H9 (cell line): Measurements from ENCODE around the gene C16orf87. TPM values are rescaled to one million over a fixed set of nuclear protein-coding genes. Genes with fewer than 3 reads are reported as not detected.
A peak's percentile ranks its signal among the peaks of the same experiment; 100 is the strongest.

Experiments used
- DNase-seq: peaks from one replicate; pipeline ENCODE4 v3.0.0-alpha.2; 2017
- H2AFZ ChIP-seq: one replicate; pipeline ENCODE4 v1.6.1; 2013; ENCODE audit warnings: mild to moderate bottlenecking, low read length, control low read depth, moderate library complexity
- H2AK5ac ChIP-seq: 2 replicates; pipeline ENCODE4 v1.6.1; 2013; ENCODE audit warnings: low read length, control low read depth, mixed read lengths; ENCODE audit not compliant: insufficient read length
- H2BK120ac ChIP-seq: one replicate; pipeline ENCODE4 v1.6.1; 2013; ENCODE audit warnings: low read depth, mild to moderate bottlenecking, low read length, control low read depth, inconsistent platforms; ENCODE audit not compliant: poor library complexity, severe bottlenecking
- H2BK12ac ChIP-seq: 2 replicates; pipeline ENCODE4 v1.6.1; 2013; ENCODE audit warnings: low read length, control low read depth, mixed read lengths, low read depth; ENCODE audit not compliant: insufficient read length
- H2BK15ac ChIP-seq: 2 replicates; pipeline ENCODE4 v1.6.1; 2013; ENCODE audit warnings: low read depth, low read length, control low read depth
- H2BK20ac ChIP-seq: one replicate; pipeline ENCODE4 v1.6.1; 2013; ENCODE audit warnings: low read depth, mild to moderate bottlenecking, low read length, control low read depth, inconsistent platforms; ENCODE audit not compliant: poor library complexity, severe bottlenecking
- H2BK5ac ChIP-seq: 2 replicates; pipeline ENCODE4 v1.6.1; 2013; ENCODE audit warnings: low read length, control low read depth, mixed read lengths; ENCODE audit not compliant: insufficient read length
- H3K14ac ChIP-seq: 2 replicates; pipeline ENCODE4 v1.6.1; 2013; ENCODE audit warnings: low read length, control low read depth; ENCODE audit not compliant: insufficient read depth
- H3K18ac ChIP-seq: 2 replicates; pipeline ENCODE4 v1.6.1; 2013; ENCODE audit warnings: low read depth, mild to moderate bottlenecking, mixed read lengths, low read length, control low read depth; ENCODE audit not compliant: insufficient read length
- H3K23ac ChIP-seq: 2 replicates; pipeline ENCODE4 v1.6.1; 2013; ENCODE audit warnings: low read length, control low read depth, mixed read lengths, low read depth; ENCODE audit not compliant: insufficient read length
- H3K23me2 ChIP-seq: 2 replicates; pipeline ENCODE4 v1.6.1; 2013; ENCODE audit warnings: low read depth, mild to moderate bottlenecking, mixed read lengths, low read length, control low read depth; ENCODE audit not compliant: insufficient read length, poor library complexity, severe bottlenecking
- H3K27ac ChIP-seq: 2 replicates; pipeline ENCODE4 v1.5.1; 2013; ENCODE audit warnings: low read length, control low read depth, mixed read lengths, low read depth; ENCODE audit not compliant: insufficient read length
- H3K27me3 ChIP-seq: 2 replicates; pipeline ENCODE4 v1.6.1; 2013; ENCODE audit warnings: low read length, control low read depth, inconsistent platforms; ENCODE audit not compliant: insufficient read depth
- H3K4ac ChIP-seq: 2 replicates; pipeline ENCODE4 v1.6.1; 2013; ENCODE audit warnings: low read depth, mild to moderate bottlenecking, control low read depth, inconsistent platforms, low read length, moderate library complexity
- H3K4me1 ChIP-seq: 2 replicates; pipeline ENCODE4 v1.6.1; 2013; ENCODE audit warnings: low read length, control low read depth, inconsistent platforms; ENCODE audit not compliant: insufficient read depth
- H3K4me2 ChIP-seq: 2 replicates; pipeline ENCODE4 v1.6.1; 2013; ENCODE audit warnings: low read length, control low read depth, mixed read lengths; ENCODE audit not compliant: insufficient read length, insufficient read depth
- H3K56ac ChIP-seq: 2 replicates; pipeline ENCODE4 v1.6.1; 2013; ENCODE audit warnings: low read depth, mild to moderate bottlenecking, mixed read lengths, low read length, control low read depth; ENCODE audit not compliant: insufficient read length
- H3K79me1 ChIP-seq: 2 replicates; pipeline ENCODE4 v1.6.1; 2013; ENCODE audit warnings: low read depth, mild to moderate bottlenecking, moderate library complexity, low read length, control low read depth, inconsistent platforms; ENCODE audit not compliant: insufficient read depth, poor library complexity, severe bottlenecking
- H3K79me2 ChIP-seq: 2 replicates; pipeline ENCODE4 v1.6.1; 2013; ENCODE audit warnings: low read length, control low read depth, inconsistent platforms; ENCODE audit not compliant: insufficient read depth
- H3K9ac ChIP-seq: 2 replicates; pipeline ENCODE4 v1.6.1; 2013; ENCODE audit warnings: low read length, control low read depth, mixed read lengths; ENCODE audit not compliant: insufficient read length; ENCODE audit errors: extremely low read depth
- H3K9me3 ChIP-seq: one replicate; pipeline ENCODE4 v1.6.1; 2013; ENCODE audit warnings: low read depth, low read length, inconsistent platforms; ENCODE audit not compliant: control insufficient read depth
- H3T11ph ChIP-seq: one replicate; pipeline ENCODE4 v1.6.1; 2013; ENCODE audit warnings: mild to moderate bottlenecking, low read length, control low read depth, inconsistent platforms
- H4K20me1 ChIP-seq: one replicate; pipeline ENCODE4 v1.6.1; 2013; ENCODE audit not compliant: control insufficient read depth, insufficient read length, insufficient read depth
- H4K5ac ChIP-seq: 2 replicates; pipeline ENCODE4 v1.6.1; 2013; ENCODE audit warnings: low read depth, mild to moderate bottlenecking, mixed read lengths, low read length, control low read depth; ENCODE audit not compliant: insufficient read length
- H4K8ac ChIP-seq: replicated peaks from 2 replicates; pipeline ENCODE4 v1.6.1; 2013; ENCODE audit warnings: low read length, control low read depth, mixed read lengths, low read depth; ENCODE audit not compliant: insufficient read length
- H4K91ac ChIP-seq: 2 replicates; pipeline ENCODE4 v1.6.1; 2013; ENCODE audit warnings: low read depth, mild to moderate bottlenecking, moderate library complexity, mixed read lengths, low read length, control low read depth; ENCODE audit not compliant: insufficient read length
- H3K27ac Mint-ChIP-seq, 3 experiments: 2 replicates in 2 of 3; 3 replicates in 1 of 3; pipeline ENCODE4 v1.8.0; 2020 to 2021; ENCODE audit warnings: mixed read lengths in 3 of 3, mild to moderate bottlenecking in 1 of 3, moderate library complexity in 1 of 3
- H3K27me3 Mint-ChIP-seq: 2 replicates; pipeline ENCODE4 v1.8.0; 2021; ENCODE audit warnings: low read depth, mild to moderate bottlenecking, moderate library complexity, mixed read lengths
- H3K36me3 Mint-ChIP-seq, 3 experiments: 2 replicates in 2 of 3; 3 replicates in 1 of 3; pipeline ENCODE4 v1.8.0; 2020 to 2021; ENCODE audit warnings: low read depth in 3 of 3, mixed read lengths in 3 of 3; ENCODE audit not compliant: insufficient read depth in 1 of 3
- H3K4me1 Mint-ChIP-seq, 2 experiments: 2 replicates each; pipeline ENCODE4 v1.8.0; 2020; ENCODE audit warnings: mixed read lengths in 2 of 2
- H3K4me3 Mint-ChIP-seq, 2 experiments: 2 replicates in 1 of 2; 3 replicates in 1 of 2; pipeline ENCODE4 v1.8.0; 2020 to 2021; ENCODE audit warnings: mild to moderate bottlenecking in 2 of 2, mixed read lengths in 2 of 2, moderate library complexity in 1 of 2
- H3K9me3 Mint-ChIP-seq, 2 experiments: 2 replicates in 1 of 2; 3 replicates in 1 of 2; pipeline ENCODE4 v1.8.0; 2020; ENCODE audit warnings: mild to moderate bottlenecking in 2 of 2, mixed read lengths in 2 of 2, moderate library complexity in 1 of 2
- CTCF ChIP-seq: fragments of 200-600 bp; sonication (generic); conservative IDR thresholded peaks from 3 replicates; pipeline ENCODE4 v1.8.0; 2021; ENCODE audit warnings: antibody characterized with exemption, mild to moderate bottlenecking
- WGBS: extraction: QIAGEN DNeasy Blood & Tissue Kit; methylation state at CpG from one replicate; pipeline ENCODE4 v1.1.7; 2013; ENCODE audit warnings: missing lambda C conversion rate, low lambda C conversion rate, mixed read lengths; ENCODE audit not compliant: insufficient read length; ENCODE audit errors: extremely low coverage; 5-methylcytosine and 5-hydroxymethylcytosine counted together
- total RNA-seq: library from RNA; stranded (reverse); gene quantifications from 2 replicates; pipeline ENCODE4 v1.2.1, GENCODE V29; 2021

The C16orf87 gene
- total RNA-seq, 1 experiment from 2014 or later, result 16.7 TPM

- Histone ChIP-seq H2AK5ac (no peak overlapping the region), H3K4me2 (no peak overlapping the region), H2BK20ac (no peak overlapping the region), H3K23ac (no peak overlapping the region), H4K91ac (no peak overlapping the region), H4K20me1 (no peaks in the 10 kb centered on the region), H2BK120ac (no peak overlapping the region), H2BK12ac (no peak overlapping the region), H4K5ac (no peak overlapping the region), H3K79me1 (no peaks in the 10 kb centered on the region), H2AFZ (no peak overlapping the region), H4K8ac (no peak overlapping the region), H3K27me3 (no peaks in the 10 kb centered on the region), H3K56ac (no peak overlapping the region), H3K9ac (no peak overlapping the region), H3K23me2 (no peaks in the 10 kb centered on the region), H3K18ac (no peak overlapping the region), H2BK15ac (no peak overlapping the region), H3T11ph (no peak overlapping the region), H3K14ac (no peak overlapping the region), H3K27ac (no peak overlapping the region), H3K4ac (no peak overlapping the region), H3K9me3 (no peaks in the 10 kb centered on the region), H2BK5ac (no peak overlapping the region), H3K4me1 (0 out of 2 replicates have a peak, but pooled peaks cover 6% of the 10 kb centered on the region), H3K79me2 (no peaks in the 10 kb centered on the region)
- no peak for DNase-seq
- H3K27me3 Mint-ChIP-seq, result no peaks in the 10 kb centered on the region
- no peaks in the 10 kb centered on the region for H3K36me3 Mint-ChIP-seq
- no peak for TF ChIP-seq CTCF
- no CpG with 5 or more reads among the region's 20 CpGs for WGBS
- peak overlapping the region in 2 of 3 experiments; percentile 63 to 87; a peak in 3 of 7 replicates for H3K27ac Mint-ChIP-seq
- H3K9me3 Mint-ChIP-seq, result no peaks in the 10 kb centered on the region
- H3K4me1 Mint-ChIP-seq, result peaks cover 26 to 32% of the 10 kb centered on the region in 2 experiments
- peak overlapping the region in 1 of 2 experiments; percentile 44; a peak in 2 of 5 replicates for H3K4me3 Mint-ChIP-seq
Measured at GRCh38 chr16:46748775-46749705, 81.9 kb downstream of the C16orf87 start.
